SK-N-SH treated with all-trans-retinoic acid at 6 μM for 48 hours (cell line): ENCODE results near the gene CHSY3.

Experiments used
- BACH2 ChIP-seq: fragments of 250-450 bp; sonication (Bioruptor Pico); IDR thresholded peaks from 2 replicates; pipeline ENCODE4 v1.9.0; 2021; ENCODE audit warnings: mild to moderate bottlenecking, borderline replicate concordance
- GLIS3 ChIP-seq: fragments of 250-450 bp; sonication (Bioruptor Pico); IDR thresholded peaks from 2 replicates; pipeline ENCODE4 v1.5.0; 2020; ENCODE audit warnings: mild to moderate bottlenecking, moderate library complexity
- SNAI2 ChIP-seq: fragments of 250-450 bp; sonication (Bioruptor Pico); IDR thresholded peaks from 2 replicates; pipeline ENCODE4 v1.5.0; 2020; ENCODE audit warnings: mild to moderate bottlenecking, moderate library complexity
- TCF4 ChIP-seq: fragments of 250-450 bp; sonication (Bioruptor Pico); IDR thresholded peaks from 2 replicates; pipeline ENCODE4 v1.8.0; 2021; ENCODE audit warnings: mild to moderate bottlenecking, moderate library complexity, borderline replicate concordance
- ZFP3 ChIP-seq: fragments of 250-450 bp; sonication (Bioruptor Pico); IDR thresholded peaks from 2 replicates; pipeline ENCODE4 v1.5.0; 2020; ENCODE audit warnings: mild to moderate bottlenecking, moderate library complexity
- ZFP30 ChIP-seq: fragments of 450-650 bp; formaldehyde crosslinking; IDR thresholded peaks from 2 replicates; pipeline ENCODE4 v1.5.0; 2022; ENCODE audit warnings: mild to moderate bottlenecking, moderate library complexity
- ZNF70 ChIP-seq: fragments of 450-650 bp; formaldehyde crosslinking; IDR thresholded peaks from 2 replicates; pipeline ENCODE4 v1.5.0; 2020; ENCODE audit warnings: mild to moderate bottlenecking, moderate library complexity
- TF ChIP-seq, protein P1 (sequence below): fragments of 250-450 bp; sonication (Bioruptor Pico); IDR thresholded peaks from 2 replicates; pipeline ENCODE4 v1.5.1; 2020; ENCODE audit warnings: low read depth, mild to moderate bottlenecking, moderate library complexity
- TF ChIP-seq, protein P2 (sequence below): fragments of 250-450 bp; sonication (Bioruptor Pico); IDR thresholded peaks from 2 replicates; pipeline ENCODE4 v1.8.0; 2021; ENCODE audit warnings: low read depth, mild to moderate bottlenecking, moderate library complexity, borderline replicate concordance
- TF ChIP-seq, protein P3 (sequence below): fragments of 250-450 bp; sonication (Bioruptor Pico); IDR thresholded peaks from 2 replicates; pipeline ENCODE4 v1.8.0; 2020; ENCODE audit warnings: mild to moderate bottlenecking, moderate library complexity, borderline replicate concordance

DNA sequence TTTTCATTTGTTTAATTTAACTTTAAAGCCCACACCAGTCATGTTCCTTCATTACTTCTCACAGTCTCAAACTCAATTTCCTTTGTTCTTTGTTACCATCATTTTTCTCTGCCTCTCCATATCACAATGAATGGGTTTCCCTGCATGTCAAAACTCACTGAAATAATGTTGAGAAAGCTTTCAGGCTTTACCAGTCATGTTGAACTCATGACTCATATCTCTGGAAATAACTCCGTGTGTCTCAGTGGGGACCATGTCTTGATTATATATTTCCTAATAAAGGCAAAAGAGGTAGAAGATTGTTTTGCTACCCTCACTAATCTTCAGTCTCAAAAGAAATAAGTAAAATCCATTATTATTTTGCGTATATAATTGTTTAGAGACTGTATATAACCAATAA, 231.2 kb downstream of the CHSY3 start:
- TF ChIP-seq ZFP30 (CRISPR knock-in tag) (no peak), ZFP3 (CRISPR knock-in tag) (no peak), BACH2 (CRISPR knock-in tag) (no peak), GLIS3 (no peak), TCF4 (CRISPR knock-in tag) (no peak), SNAI2 (CRISPR knock-in tag) (no peak), ZNF70 (no peak)
- TF ChIP-seq, protein P1, sequence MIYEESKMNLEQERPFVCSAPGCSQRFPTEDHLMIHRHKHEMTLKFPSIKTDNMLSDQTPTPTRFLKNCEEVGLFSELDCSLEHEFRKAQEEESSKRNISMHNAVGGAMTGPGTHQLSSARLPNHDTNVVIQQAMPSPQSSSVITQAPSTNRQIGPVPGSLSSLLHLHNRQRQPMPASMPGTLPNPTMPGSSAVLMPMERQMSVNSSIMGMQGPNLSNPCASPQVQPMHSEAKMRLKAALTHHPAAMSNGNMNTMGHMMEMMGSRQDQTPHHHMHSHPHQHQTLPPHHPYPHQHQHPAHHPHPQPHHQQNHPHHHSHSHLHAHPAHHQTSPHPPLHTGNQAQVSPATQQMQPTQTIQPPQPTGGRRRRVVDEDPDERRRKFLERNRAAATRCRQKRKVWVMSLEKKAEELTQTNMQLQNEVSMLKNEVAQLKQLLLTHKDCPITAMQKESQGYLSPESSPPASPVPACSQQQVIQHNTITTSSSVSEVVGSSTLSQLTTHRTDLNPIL (CRISPR knock-in tag) = no peak
- TF ChIP-seq, protein P2, sequence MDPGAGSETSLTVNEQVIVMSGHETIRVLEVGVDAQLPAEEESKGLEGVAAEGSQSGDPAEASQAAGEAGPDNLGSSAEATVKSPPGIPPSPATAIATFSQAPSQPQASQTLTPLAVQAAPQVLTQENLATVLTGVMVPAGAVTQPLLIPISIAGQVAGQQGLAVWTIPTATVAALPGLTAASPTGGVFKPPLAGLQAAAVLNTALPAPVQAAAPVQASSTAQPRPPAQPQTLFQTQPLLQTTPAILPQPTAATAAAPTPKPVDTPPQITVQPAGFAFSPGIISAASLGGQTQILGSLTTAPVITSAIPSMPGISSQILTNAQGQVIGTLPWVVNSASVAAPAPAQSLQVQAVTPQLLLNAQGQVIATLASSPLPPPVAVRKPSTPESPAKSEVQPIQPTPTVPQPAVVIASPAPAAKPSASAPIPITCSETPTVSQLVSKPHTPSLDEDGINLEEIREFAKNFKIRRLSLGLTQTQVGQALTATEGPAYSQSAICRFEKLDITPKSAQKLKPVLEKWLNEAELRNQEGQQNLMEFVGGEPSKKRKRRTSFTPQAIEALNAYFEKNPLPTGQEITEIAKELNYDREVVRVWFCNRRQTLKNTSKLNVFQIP (CRISPR knock-in tag) = no peak
- TF ChIP-seq, protein P3, sequence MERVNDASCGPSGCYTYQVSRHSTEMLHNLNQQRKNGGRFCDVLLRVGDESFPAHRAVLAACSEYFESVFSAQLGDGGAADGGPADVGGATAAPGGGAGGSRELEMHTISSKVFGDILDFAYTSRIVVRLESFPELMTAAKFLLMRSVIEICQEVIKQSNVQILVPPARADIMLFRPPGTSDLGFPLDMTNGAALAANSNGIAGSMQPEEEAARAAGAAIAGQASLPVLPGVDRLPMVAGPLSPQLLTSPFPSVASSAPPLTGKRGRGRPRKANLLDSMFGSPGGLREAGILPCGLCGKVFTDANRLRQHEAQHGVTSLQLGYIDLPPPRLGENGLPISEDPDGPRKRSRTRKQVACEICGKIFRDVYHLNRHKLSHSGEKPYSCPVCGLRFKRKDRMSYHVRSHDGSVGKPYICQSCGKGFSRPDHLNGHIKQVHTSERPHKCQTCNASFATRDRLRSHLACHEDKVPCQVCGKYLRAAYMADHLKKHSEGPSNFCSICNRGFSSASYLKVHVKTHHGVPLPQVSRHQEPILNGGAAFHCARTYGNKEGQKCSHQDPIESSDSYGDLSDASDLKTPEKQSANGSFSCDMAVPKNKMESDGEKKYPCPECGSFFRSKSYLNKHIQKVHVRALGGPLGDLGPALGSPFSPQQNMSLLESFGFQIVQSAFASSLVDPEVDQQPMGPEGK = no peak
